HT1080 (cell line): Measurements from ENCODE around the gene DHPS. TPM values are rescaled to one million over a fixed set of nuclear protein-coding genes. Genes with fewer than 3 reads are reported as not detected.
"Not testable (repeated sequence)": the region's sequence is repeated elsewhere in the genome, so short reads cannot be mapped to it uniquely, and the experiment has no call there.

Experiments used
- DNase-seq: peaks from one replicate; pipeline ENCODE4 v3.0.0-alpha.2; 2015; ENCODE audit warnings: low read depth
- polyA plus RNA-seq, 2 experiments: library from polyadenylated mRNA; depleted of rRNA; stranded (reverse); fragments of >200 nt; gene quantifications; 2 replicates each; pipeline ENCODE4 v1.2.3, GENCODE V29; 2015
- total RNA-seq: library from RNA; depleted of rRNA; stranded (reverse); fragments of >200 nt; shearing (Covaris generic); gene quantifications from 2 replicates; pipeline ENCODE4 v1.2.3, GENCODE V29; 2014; rRNA removed

The DHPS gene
- total RNA-seq, result 90.0 and 103 TPM in 2 replicates
- polyA plus RNA-seq (2015; cell fraction: cytosol; rRNA removed), result 91.3 and 111 TPM in 2 replicates
- 178 and 192 TPM in 2 replicates for polyA plus RNA-seq (2015; cell fraction: nucleus; rRNA removed)

DNA sequence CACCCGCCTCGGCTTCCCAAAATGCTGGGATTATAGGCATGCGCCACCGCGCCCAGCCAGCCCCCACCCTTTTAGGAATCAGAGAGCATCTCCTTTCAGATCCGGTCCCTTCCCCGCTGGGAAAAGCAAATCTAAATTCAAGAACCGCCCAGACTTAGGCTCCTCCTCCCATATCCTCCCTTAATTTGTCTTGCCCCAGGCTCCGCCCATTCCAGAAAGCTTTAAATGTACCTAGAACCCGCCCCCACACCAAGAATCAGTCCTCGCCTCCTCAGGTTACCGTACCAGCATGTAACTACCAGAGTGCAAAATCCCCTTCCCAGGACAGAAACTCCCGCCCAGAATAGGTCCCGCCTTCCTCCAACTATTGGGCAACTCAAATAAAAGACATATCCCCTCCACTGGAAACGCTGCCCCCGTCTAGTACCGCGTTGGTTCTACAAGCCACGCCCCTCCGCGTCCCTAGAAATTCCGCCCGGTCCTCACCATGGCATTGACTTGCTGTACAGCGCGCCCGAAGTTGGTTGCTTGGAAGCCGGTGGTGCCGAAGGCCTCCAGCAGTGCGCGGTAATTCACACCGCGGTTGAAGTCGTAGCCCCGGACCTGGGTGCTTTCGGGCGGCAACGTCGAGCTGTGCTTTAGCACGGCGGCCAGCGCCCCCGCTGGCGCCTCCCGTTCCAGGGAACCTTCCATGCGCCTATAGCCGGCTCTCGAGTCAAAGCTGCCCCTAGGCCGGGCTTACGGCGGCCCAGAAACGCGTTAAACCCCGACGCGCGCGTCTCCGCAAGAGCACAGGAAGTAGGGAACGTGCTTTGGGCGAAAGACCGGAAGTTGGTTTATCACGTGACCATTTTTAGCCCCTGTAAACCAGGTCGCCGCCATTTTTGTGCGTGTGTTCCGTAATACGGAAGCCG lies at the start of gene DHPS:
DHPS (minus strand) TSS at position 807 of the 914 bp plus-strand sequence; CDS start at position 693, 114 bp downstream.
- DNase-seq, result peak; percentile 99

DNA sequence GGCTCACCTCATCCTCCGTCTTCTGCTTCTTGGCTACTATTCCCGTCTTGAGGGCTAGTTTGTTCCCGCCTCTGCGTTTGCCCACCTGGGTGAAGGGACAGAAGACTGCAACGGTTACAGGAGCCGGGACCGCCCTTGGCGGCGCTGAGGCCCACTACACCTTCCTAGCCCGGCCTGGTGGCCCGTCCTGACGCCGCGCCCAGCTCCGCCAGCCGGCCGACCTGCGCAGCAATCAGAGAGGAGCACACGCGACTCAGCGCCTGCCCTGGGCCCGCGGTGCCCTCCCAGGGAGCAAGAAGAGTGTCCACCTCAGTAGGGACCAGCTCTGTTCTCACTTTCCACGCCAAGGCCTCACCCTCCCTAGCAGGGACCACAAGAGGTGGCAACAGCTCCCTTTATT lies 49.7 kb upstream of the DHPS start:
- DNase-seq, result no peak

DNA sequence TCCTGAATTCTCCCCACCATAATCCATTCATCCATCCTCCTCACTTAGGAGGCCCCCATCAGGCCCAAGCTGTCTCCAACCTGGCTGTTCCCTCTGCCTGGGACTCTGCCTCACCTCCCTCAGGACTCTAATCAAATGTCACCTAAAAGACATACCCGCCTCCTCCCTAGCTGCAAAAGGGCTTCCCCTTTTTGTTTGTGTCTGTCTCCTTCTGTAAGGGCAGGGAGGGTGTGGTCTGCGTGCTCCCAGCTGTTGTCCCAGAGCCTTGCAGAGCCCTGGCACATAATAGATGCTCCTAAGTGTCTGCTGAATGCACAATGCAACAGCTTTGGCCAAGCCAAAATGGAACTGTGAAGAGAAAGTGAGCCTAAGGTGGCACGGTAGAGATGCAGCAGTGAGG lies 48.4 kb upstream of the DHPS start:
- DNase-seq, result no peak

- DNase-seq, result no peak
These were observed 46.2 kb upstream of the DHPS start for GRCh38 chr19:12727745-12728433.

- DNase-seq, result no peak
These were observed 45.3 kb upstream of the DHPS start for GRCh38 chr19:12726988-12727316.

DNA sequence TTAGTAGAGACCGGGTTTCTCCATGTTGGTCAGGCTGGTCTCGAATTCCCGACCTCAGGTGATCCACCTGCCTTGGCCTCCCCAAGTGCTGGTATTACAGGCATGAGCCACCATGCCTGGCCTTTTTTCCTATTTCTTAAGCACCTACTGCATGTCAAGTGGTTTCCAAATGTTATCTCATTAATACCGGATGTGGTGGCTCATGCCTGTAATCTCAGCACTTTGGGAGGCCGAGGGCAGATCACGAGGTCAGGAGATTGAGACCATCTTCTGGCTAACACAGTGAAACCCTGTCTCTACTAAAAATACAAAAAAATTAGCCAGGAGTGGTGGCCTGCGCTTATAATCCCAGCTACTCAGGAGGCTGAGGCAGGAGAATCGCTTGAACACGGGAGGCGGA lies 43.9 kb upstream of the DHPS start:
- DNase-seq, result not testable (repeated sequence)

- no peak for DNase-seq
These were observed 42.2 kb upstream of the DHPS start, which contains the start of gene TNPO2 for GRCh38 chr19:12723641-12724426. Gene TNPO2, minus strand, starts transcription at chr19:12723932. Its CDS starts 2,955 bp downstream, at chr19:12720977.

DNA sequence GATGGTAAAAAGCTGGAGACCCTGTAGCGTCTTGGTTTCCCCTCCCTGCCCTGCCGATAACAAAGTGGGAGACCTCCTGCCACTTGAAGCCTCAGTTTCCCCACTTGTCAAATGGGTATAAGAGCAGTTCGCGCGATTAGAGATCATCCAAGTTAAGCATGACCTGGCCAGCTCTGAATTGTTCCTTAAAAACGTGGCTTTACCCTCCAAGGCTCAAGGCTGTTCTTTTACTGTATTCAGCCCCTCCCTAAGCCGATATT lies 41.6 kb upstream of the DHPS start:
- DNase-seq, result no peak

- peak; percentile 97 for DNase-seq
These were observed 41.1 kb upstream of the DHPS start for GRCh38 chr19:12722566-12723380.

GRCh38 chr19:12721656-12722565 lies 40.2 kb upstream of the DHPS start:
- peak; percentile 69 for DNase-seq

DNA sequence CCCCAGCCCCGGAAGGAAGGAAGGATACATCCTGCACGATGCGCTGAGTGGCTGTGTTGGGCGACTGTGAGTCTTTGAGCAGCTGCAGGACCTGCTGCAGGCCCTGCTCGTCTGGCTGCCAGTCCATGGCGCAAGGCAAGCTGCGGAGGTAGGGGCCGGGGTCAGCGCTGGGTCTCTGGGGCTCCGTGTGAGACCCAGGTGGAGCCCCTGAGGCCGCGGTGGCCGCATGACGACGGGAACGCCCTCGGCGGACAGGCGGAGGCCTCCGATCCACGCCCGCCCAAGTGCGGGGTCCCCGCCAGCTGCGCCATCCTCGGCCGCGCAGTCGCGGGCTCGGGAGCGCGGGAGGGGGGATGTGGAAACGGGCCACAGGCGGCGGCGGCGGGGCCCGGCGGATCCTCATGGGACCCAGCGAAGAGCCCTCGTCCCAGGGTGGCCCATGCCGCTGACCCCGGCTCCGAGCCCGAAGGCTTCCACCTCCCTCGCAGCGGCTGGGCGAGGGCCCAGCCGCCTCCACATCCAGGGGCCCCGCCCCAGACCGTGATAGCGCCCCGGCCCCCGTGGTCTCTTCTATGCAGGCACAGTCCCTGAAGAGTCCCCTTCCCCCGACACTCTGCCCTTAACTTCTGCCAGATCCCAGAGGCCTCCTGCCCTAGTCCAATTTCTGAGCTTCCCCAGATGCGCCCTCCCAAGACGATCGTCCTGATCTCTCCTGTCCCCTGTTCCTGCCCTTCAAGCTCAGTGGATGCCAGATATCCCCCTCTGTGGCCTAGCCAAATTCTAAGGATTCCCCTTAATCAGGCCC lies 39.4 kb upstream of the DHPS start:
- DNase-seq, result no peak

- DNase-seq, result no peak
These were observed 38.6 kb upstream of the DHPS start for GRCh38 chr19:12720296-12720695.

GRCh38 chr19:12715929-12716328 lies 34.2 kb upstream of the DHPS start:
- DNase-seq, result no peak

GRCh38 chr19:12715102-12715501 lies 33.4 kb upstream of the DHPS start:
- no peak for DNase-seq

- DNase-seq, result not testable (repeated sequence)
These were observed 31.6 kb upstream of the DHPS start for GRCh38 chr19:12713304-12713703.

DNA sequence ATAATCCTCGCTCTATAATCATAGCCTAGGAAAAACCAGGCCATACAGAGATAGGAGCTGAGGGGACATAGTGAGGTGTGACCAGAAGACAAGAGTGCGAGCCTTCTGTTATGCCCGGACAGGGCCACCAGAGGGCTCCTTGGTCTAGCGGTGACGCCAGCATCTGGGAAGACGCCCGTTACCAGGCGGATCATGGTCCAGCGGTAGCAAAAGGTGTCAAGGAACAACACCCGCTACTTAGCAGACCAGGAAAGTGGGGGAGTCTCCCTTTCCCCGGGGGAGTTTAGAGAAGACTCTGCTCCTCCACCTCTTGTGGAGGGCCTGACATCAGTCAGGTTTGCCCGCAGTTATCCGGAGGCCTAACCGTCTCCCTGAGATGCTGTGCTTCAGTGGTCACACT lies 30.4 kb upstream of the DHPS start:
- not testable (repeated sequence) for DNase-seq

- DNase-seq, result no peak
These were observed 29.5 kb upstream of the DHPS start for GRCh38 chr19:12711187-12711586.

DNA sequence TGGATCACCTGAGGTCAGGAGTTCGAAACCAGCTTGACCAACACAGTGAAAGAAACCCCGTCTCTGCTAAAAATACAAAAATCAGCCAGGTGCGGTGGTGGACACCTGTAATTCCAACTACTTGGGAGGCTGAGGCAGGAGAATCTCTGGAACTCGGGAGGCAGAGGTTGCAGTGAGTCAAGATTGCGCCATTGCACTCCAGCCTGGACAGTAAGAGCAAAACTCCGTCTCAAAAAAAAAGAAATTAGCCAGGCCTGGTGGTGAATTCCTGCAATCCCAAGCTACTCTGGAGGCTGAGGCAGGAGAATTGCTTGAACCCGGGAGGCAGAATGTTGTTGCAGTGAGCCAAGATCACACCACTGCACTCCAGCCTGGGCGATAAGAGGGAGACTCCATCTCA lies 27.0 kb upstream of the DHPS start:
- no peak for DNase-seq

- no peak for DNase-seq
These were observed 24.6 kb upstream of the DHPS start for GRCh38 chr19:12706332-12706718.
